DND-41 (cell line): ENCODE data around the gene MACROD2.

Experiments
- ATAC-seq: fragments of 200-7000 bp; cut with Tn5 transposase; 3 replicates; pipeline ENCODE4 v1.9.1; 2021; ENCODE audit warnings: low read depth; ENCODE audit not compliant: insufficient read depth
- DNase-seq: peaks from one replicate; pipeline ENCODE4 v3.0.0-alpha.2; 2020
- H2AFZ ChIP-seq: 2 replicates; pipeline ENCODE4 v1.6.0; 2012; ENCODE audit warnings: low read depth, low read length
- H3K27ac ChIP-seq: 2 replicates; pipeline ENCODE4 v1.5.1; 2012; ENCODE audit warnings: low read length, inconsistent platforms
- H3K27me3 ChIP-seq: fragments of 200-600 bp; sonication (generic); 2 replicates; pipeline ENCODE4 v1.6.0; 2012; ENCODE audit warnings: low read length, mild to moderate bottlenecking, inconsistent platforms; ENCODE audit not compliant: insufficient read depth, poor library complexity
- H3K36me3 ChIP-seq: 2 replicates; pipeline ENCODE4 v1.5.1; 2012; ENCODE audit warnings: low read length, inconsistent platforms; ENCODE audit not compliant: insufficient read depth
- H3K4me1 ChIP-seq: 2 replicates; pipeline ENCODE4 v1.5.1; 2012; ENCODE audit warnings: mild to moderate bottlenecking, low read length; ENCODE audit not compliant: insufficient read depth
- H3K4me2 ChIP-seq: 2 replicates; pipeline ENCODE4 v1.6.0; 2012; ENCODE audit warnings: mild to moderate bottlenecking, moderate library complexity, low read length, inconsistent platforms; ENCODE audit not compliant: insufficient read depth
- H3K4me3 ChIP-seq, 2 experiments: fragments of 200-600 bp in 1 of 2; shearing (Covaris generic) in 1 of 2; 2 replicates each; pipeline ENCODE4 v1.5.1; 2012 to 2016; ENCODE audit warnings: inconsistent platforms in 2 of 2, low read length in 2 of 2, mild to moderate bottlenecking in 2 of 2, low read depth in 1 of 2, moderate library complexity in 1 of 2
- H3K79me2 ChIP-seq: 2 replicates; pipeline ENCODE4 v1.6.0; 2012; ENCODE audit warnings: low read length, inconsistent platforms; ENCODE audit not compliant: insufficient read depth
- H3K9ac ChIP-seq: 2 replicates; pipeline ENCODE4 v1.6.0; 2012; ENCODE audit warnings: low read depth, mild to moderate bottlenecking, inconsistent platforms, low read length, moderate library complexity
- H3K9me3 ChIP-seq: 2 replicates; pipeline ENCODE4 v1.5.1; 2012; ENCODE audit warnings: low read length, moderate library complexity, mild to moderate bottlenecking, inconsistent platforms; ENCODE audit not compliant: insufficient read depth, severe bottlenecking
- H4K20me1 ChIP-seq: 2 replicates; pipeline ENCODE4 v1.6.0; 2012; ENCODE audit warnings: low read length; ENCODE audit not compliant: insufficient read depth
- EZH2 ChIP-seq: IDR thresholded peaks from 3 replicates; pipeline ENCODE4 v1.6.1; 2012; ENCODE audit warnings: borderline replicate concordance, low read depth, mild to moderate bottlenecking, moderate library complexity, low read length, inconsistent platforms; ENCODE audit not compliant: severe bottlenecking
- TF ChIP-seq, protein P1 (sequence below): IDR thresholded peaks from 2 replicates; pipeline ENCODE4 v1.5.1; 2012; ENCODE audit warnings: borderline replicate concordance, low read length, moderate library complexity, mild to moderate bottlenecking; ENCODE audit not compliant: poor library complexity, severe bottlenecking; ENCODE audit errors: extremely low read depth

The MACROD2 gene

DNA sequence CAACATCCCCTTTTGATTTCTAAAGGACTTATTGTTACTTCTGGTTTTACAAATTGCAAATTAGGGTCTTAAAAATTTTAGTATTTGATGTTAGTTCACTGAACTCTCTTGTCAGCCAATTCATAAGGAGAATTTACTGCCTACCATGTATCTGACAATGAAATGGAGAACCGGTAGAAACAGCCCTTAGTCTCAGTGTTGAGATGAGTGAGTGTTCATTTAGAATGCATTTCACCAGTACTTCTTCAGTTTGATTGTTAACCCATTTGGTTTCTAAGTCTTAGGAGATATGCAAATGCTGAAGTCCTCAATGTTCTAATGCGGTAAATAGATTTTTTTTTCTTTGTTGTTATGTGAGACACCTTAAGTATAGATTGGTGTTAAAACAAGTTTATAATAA is 958.4 kb downstream of the MACROD2 start:
- TF ChIP-seq, protein P1, sequence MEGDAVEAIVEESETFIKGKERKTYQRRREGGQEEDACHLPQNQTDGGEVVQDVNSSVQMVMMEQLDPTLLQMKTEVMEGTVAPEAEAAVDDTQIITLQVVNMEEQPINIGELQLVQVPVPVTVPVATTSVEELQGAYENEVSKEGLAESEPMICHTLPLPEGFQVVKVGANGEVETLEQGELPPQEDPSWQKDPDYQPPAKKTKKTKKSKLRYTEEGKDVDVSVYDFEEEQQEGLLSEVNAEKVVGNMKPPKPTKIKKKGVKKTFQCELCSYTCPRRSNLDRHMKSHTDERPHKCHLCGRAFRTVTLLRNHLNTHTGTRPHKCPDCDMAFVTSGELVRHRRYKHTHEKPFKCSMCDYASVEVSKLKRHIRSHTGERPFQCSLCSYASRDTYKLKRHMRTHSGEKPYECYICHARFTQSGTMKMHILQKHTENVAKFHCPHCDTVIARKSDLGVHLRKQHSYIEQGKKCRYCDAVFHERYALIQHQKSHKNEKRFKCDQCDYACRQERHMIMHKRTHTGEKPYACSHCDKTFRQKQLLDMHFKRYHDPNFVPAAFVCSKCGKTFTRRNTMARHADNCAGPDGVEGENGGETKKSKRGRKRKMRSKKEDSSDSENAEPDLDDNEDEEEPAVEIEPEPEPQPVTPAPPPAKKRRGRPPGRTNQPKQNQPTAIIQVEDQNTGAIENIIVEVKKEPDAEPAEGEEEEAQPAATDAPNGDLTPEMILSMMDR = no peak
- no peak for TF ChIP-seq EZH2
- no peaks in the 10 kb centered on the region for H3K9me3 ChIP-seq
- H4K20me1 ChIP-seq = no peaks in the 10 kb centered on the region
- ATAC-seq = no peak
- H2AFZ ChIP-seq = no peak overlapping the region
- no peaks in the 10 kb centered on the region for H3K79me2 ChIP-seq
- H3K4me1 ChIP-seq = no peaks in the 10 kb centered on the region
- no peak for DNase-seq
- no peak overlapping the region for H3K9ac ChIP-seq
- H3K36me3 ChIP-seq = no peaks in the 10 kb centered on the region
- no peaks in the 10 kb centered on the region for H3K27me3 ChIP-seq
- no peak overlapping the region for H3K4me2 ChIP-seq
- H3K4me3 ChIP-seq = no peak overlapping the region
- no peak overlapping the region for H3K27ac ChIP-seq

DNA sequence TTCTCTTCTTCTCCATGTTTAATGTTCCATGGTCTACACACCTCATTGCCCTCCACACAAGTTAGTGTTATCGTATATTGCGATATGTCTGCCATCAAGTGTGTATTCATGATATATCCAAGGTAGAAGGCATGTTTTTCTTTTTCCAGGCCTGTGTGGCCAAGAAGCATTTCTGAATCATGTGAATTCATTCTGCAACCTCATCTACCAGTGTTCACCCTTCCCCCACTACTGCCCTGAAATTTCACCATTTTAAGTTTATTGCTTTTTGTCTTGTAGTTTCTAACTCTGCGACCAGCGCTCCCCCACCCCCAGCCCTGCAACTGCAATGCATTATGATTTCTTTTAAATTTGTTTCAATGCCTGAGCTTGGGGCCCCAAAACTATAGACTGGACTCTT is 960.1 kb downstream of the MACROD2 start:
- Histone ChIP-seq H3K27ac (no peak overlapping the region), H3K4me1 (no peaks in the 10 kb centered on the region), H3K36me3 (no peaks in the 10 kb centered on the region), H3K9ac (no peak overlapping the region), H3K4me3 (no peak overlapping the region), H4K20me1 (no peaks in the 10 kb centered on the region), H3K27me3 (no peaks in the 10 kb centered on the region), H3K4me2 (no peak overlapping the region), H3K9me3 (no peaks in the 10 kb centered on the region), H2AFZ (no peak overlapping the region), H3K79me2 (no peaks in the 10 kb centered on the region)
- no peak for TF ChIP-seq EZH2
- TF ChIP-seq, protein P1 = no peak
- ATAC-seq = no peak
- no peak for DNase-seq

DNA sequence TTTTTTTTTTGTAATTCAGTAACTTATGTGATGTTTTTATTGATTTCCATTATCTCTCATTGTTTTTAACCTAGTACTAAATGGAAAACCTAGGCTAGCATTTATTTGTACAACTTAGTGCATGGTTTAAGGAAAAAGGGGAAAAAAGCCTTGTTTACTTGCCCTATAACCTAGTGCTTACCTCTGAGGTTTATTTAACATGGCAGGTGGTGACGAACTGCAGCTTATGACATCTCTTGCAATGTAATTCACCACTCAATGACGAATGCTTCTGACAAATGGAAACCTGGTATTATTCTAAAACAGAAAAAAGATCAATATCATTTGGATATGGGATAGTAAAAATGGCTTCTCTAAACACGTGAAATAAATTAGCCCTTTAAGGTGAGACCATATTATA is 960.7 kb downstream of the MACROD2 start:
- H4K20me1 ChIP-seq = no peaks in the 10 kb centered on the region
- TF ChIP-seq, protein P1 = no peak
- no peak for TF ChIP-seq EZH2
- ATAC-seq (no peak), DNase-seq (no peak)
- H3K4me3 ChIP-seq = no peak overlapping the region
- no peaks in the 10 kb centered on the region for H3K36me3 ChIP-seq
- H3K9ac ChIP-seq = no peak overlapping the region
- no peak overlapping the region for H3K4me2 ChIP-seq
- H3K4me1 ChIP-seq = no peaks in the 10 kb centered on the region
- no peak overlapping the region for H3K27ac ChIP-seq
- no peak overlapping the region for H2AFZ ChIP-seq
- H3K27me3 ChIP-seq = no peaks in the 10 kb centered on the region
- no peaks in the 10 kb centered on the region for H3K9me3 ChIP-seq
- H3K79me2 ChIP-seq = no peaks in the 10 kb centered on the region

DNA sequence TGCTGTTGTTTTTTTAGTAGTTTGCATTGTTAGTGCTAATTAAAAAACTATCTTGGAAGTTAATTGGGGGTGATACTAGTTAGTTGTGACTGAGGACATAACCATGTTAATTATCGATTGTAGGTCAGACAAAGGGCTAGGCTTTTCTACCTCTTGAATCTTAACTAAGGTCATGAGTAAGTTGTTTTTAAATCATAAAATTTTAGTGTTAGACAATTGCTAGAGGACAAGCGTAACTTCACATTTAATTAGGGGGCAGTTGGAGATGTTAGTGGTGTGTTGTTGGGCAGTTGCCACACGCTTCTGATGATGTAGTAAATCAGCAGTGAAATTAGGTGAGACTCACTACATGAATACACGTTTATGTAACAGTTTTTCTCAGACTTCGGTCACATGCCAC is 961.2 kb downstream of the MACROD2 start:
- Histone ChIP-seq H2AFZ (no peak overlapping the region), H3K4me2 (no peak overlapping the region)

More for the DNA sequence above, 961.2 kb downstream of the MACROD2 start:
- no peaks in the 10 kb centered on the region for H3K9me3 ChIP-seq
- H3K27me3 ChIP-seq = no peaks in the 10 kb centered on the region
- H3K36me3 ChIP-seq = no peaks in the 10 kb centered on the region
- ATAC-seq (no peak), DNase-seq (no peak)
- TF ChIP-seq, protein P1 = no peak
- no peak for TF ChIP-seq EZH2
- no peaks in the 10 kb centered on the region for H3K4me1 ChIP-seq
- no peaks in the 10 kb centered on the region for H4K20me1 ChIP-seq
- no peaks in the 10 kb centered on the region for H3K79me2 ChIP-seq
- no peak overlapping the region for H3K4me3 ChIP-seq
- no peak overlapping the region for H3K9ac ChIP-seq
- H3K27ac ChIP-seq = no peak overlapping the region
